GM19239 (cell line): ENCODE data around the gene DNAJB8.

Experiments
- DNase-seq: peaks from one replicate; pipeline ENCODE4 v3.0.0; 2011; ENCODE audit warnings: low spot score; ENCODE audit not compliant: insufficient read length
- FAIRE-seq: peaks from 2 replicates; lab custom pipeline; 2011; peaks lifted over from hg19 to GRCh38; lab: Jason Lieb, UNC

DNAJB8 gene

DNA sequence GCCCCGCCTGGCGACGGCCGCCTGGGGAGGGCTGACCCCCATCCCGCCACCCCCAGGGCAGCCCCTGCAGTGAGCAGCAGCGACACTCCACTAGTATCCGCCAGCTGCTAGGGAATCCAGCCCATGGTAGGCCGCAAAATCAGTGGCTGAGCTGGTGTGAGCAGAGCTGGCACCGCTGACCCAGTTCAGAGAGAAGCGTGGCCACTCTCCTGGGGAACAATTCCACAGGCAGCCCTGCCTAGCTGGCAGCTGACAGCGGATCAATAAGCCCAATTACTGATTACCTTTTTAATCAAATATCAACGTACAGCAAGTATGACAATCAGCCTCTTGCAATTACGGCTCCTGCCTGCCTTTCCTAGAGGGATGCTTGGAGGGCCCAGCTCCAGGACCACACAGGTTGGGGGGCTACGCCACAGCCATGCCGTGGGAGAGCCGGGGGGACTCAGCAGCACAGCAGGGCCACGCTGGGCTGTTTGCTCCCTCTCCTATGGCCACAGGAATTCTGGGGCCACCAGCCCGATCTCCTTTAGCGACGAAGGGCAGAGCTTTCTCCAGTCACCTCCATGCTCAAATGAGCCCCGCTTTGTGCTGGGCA, 13.9 kb downstream of the DNAJB8 start:
- DNase-seq (no peak), FAIRE-seq (no peak)

GRCh38 chr3:128452120-128452519, 14.6 kb downstream of the DNAJB8 start:
- DNase-seq (no peak), FAIRE-seq (no peak)

DNA sequence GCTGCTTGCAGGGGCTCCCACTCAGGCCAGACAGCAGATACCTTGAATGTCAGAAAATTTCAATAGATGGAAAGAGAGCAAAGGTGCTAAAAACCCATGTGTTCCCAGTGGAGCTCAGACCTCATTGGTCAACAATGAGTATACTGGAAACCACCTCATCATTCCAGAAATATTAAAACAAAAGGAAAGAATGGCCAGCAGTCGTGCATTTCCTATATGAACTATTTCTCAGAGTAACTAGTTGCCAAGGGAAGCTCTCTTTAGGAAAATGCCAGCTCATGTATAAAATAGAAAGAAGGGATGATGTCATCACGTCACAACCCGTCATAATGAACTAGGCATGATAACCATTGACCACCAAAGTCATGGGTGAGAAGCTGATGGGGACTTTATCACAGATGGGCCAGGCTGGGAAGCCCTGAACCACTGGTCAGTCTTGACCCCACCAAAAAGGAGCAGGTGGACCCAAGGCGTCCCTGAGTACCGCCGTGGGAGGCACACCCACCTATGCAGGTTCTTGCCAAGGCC, 17.5 kb downstream of the DNAJB8 start:
- DNase-seq (no peak), FAIRE-seq (no peak)

- FAIRE-seq, result no peak
- no peak for DNase-seq
These were observed 18.2 kb downstream of the DNAJB8 start for GRCh38 chr3:128448491-128448890.

DNA sequence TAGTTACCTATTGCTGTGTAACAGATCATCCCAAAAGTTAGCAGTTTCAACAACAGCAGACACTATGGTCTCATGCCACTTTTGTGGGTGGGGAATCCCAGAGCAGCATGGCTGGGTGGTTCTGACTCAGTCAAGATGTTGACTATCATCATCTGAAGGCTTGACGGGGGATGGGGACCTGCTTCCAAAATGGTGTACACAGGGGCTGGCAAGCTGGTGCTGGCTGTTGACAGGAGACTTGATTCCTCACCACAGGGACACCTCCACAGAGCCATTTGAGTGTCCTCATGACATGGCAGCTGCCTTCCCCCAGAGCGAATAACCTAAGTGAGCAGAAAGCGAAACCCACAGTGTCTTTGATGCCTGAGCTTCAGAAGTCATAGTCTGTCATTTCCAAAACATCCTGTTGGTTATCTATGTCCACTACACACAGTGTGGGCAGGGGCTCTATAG, 19.1 kb downstream of the DNAJB8 start:
- no peak for DNase-seq
- peak; percentile 47 for FAIRE-seq

GRCh38 chr3:128446821-128447220, 19.9 kb downstream of the DNAJB8 start:
- DNase-seq (no peak), FAIRE-seq (no peak)

GRCh38 chr3:128445357-128445756, 21.3 kb downstream of the DNAJB8 start:
- DNase-seq (no peak), FAIRE-seq (no peak)

GRCh38 chr3:128443771-128444170, 22.9 kb downstream of the DNAJB8 start:
- no peak for DNase-seq
- no peak for FAIRE-seq

DNA sequence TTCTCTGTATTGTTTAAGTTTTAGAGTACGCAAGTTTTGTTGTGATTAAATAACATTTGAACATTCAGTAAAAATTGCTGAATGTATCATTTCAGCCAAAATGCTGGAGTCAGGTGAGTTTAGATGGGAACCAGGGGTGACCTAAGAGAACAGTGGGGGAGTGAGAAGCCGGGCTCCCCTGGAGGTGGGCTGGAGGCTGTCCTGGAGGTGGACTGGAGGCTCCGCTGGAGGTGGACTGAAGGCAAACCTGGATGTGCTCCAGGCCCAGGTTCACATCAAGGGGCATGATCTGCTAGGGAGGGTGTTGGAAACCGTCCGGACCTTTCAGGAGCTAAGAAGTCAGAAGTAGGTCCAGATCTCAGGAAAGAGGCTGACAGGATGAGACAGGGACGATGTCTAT, 23.7 kb downstream of the DNAJB8 start:
- FAIRE-seq (no peak), DNase-seq (no peak)

GRCh38 chr3:128442070-128442469, 24.6 kb downstream of the DNAJB8 start:
- DNase-seq (no peak), FAIRE-seq (no peak)

DNA sequence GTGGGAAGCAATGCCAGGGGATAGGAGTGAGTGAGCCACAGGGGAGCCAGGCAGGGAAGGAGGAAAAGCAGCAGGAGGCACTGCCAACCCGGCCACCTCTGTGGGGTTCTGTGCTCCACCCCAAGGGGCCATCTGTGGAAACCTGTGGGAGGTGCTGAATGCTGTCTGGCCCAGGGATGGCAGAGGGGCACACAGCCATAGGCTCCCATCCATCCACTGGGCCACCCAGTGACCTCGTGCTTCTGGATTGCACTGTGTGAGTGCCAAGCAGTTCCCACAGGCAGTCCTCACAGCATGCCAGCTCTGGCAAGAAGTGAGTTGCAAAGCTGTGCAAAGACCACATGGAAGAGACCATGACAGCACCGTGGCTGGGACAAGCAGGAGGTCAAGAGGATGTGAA, 27.5 kb downstream of the DNAJB8 start:
- DNase-seq, result no peak
- FAIRE-seq, result no peak

DNA sequence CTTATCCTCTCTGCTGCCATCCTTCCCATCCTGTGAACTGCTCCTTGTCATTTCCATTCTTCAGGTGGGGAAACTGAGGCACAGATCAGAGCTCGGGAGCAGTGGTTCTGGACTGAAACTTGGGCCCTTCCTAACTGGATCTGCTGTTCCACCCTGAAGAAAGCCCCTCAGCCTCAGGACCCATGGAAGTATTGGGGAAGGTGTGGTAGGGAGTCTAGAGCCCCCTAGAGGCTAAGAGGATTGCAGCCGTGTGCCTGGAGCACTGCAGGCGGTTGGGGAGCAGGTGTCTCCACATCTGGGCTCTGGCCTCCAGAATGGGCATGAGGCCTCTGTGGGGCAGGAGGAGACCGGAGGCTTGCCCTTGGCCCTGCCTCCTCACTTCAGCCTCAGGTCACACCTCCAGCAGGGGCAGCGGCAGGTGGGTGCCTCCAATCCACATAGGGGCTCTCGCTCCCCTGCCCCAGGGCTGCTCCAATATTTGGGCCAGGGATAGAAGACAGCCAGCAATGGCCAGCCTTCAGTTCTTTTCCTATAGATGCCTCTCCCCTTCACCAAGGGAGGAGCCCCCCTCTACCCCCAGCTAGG, 28.1 kb downstream of the DNAJB8 start:
- no peak for FAIRE-seq

DNA sequence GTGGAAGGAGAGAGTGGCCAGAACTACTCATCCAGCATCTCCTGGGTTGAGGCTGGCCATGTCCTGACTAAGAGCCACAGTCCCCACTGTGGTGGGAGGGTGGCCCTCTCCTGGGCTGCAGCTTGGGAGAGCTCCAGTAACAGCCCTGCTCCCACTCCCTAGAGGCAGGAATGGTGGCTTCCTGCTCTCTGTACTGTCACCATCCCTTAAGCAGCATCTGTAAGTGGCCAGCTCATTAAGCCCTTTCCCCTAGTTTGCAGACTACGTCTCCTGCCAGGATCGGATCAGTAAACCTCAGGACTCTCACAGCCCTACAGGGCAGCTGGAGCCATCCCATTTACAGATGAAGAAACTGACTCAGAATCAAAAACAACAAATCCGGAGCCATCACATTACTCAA, 30.5 kb downstream of the DNAJB8 start:
- no peak for DNase-seq
- no peak for FAIRE-seq

More for the DNA sequence above, 28.1 kb downstream of the DNAJB8 start:
- DNase-seq, result no peak

DNA sequence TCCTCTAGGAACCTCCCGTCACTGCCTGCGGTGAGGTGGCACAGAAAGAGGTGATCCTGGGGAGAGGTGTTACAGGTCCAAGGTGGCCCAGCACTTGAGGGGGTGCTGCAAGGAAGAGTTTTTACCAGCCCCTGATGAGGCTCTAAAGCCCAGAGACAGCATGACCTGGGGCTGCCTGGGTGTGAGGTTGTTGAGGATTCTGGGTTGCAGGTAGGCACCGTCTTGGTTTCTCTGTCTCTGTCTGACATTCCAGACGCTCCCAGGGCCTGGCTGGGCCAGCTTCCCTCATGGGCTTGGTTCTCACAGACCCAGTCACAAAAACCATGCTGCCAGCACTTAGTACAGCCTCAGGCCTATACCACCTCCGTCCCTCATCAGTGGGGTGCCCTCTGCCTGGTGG, 31.1 kb downstream of the DNAJB8 start:
- DNase-seq (no peak), FAIRE-seq (no peak)

DNA sequence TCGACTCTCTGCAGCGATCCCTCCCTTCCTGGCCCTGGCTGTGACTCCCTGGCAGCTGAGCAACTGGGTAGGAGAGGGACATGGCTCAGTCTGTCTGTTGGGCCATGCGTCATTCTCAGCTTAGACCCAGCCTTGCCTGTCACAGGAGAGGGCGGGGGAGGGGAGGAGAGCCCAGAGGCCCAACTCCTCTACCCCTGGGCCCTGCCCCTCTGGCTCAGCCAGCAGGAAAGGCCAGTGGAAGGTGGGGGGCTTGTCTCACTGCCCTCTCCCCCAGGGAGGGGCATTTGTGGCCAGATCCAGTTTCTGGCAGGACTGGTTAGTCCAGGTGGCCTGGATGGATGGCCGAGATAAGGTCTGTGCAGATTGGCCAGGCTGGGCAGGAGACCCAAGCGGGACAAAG, 31.6 kb downstream of the DNAJB8 start:
- no peak for FAIRE-seq

GRCh38 chr3:128434524-128434923, 32.2 kb downstream of the DNAJB8 start:
- DNase-seq, result no peak
- FAIRE-seq, result no peak

More for the DNA sequence above, 31.6 kb downstream of the DNAJB8 start:
- DNase-seq, result no peak

DNA sequence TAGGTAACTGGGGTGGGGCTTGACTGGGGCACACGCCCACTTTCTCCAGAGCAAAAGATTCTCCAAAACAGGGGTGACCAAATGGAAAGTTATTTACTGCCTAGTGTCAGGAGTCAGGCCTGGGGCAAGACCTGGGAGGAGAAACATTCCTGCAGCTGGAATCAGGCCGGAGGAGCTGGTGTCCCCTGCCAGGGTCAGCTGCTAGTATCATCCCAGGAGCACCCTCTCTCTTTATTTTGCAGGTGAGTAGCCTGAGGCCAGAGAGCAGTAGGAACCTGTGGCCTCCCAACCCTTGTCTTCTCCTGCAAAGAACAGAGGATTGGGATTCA, 32.9 kb downstream of the DNAJB8 start:
- no peak for DNase-seq
- no peak for FAIRE-seq

DNA sequence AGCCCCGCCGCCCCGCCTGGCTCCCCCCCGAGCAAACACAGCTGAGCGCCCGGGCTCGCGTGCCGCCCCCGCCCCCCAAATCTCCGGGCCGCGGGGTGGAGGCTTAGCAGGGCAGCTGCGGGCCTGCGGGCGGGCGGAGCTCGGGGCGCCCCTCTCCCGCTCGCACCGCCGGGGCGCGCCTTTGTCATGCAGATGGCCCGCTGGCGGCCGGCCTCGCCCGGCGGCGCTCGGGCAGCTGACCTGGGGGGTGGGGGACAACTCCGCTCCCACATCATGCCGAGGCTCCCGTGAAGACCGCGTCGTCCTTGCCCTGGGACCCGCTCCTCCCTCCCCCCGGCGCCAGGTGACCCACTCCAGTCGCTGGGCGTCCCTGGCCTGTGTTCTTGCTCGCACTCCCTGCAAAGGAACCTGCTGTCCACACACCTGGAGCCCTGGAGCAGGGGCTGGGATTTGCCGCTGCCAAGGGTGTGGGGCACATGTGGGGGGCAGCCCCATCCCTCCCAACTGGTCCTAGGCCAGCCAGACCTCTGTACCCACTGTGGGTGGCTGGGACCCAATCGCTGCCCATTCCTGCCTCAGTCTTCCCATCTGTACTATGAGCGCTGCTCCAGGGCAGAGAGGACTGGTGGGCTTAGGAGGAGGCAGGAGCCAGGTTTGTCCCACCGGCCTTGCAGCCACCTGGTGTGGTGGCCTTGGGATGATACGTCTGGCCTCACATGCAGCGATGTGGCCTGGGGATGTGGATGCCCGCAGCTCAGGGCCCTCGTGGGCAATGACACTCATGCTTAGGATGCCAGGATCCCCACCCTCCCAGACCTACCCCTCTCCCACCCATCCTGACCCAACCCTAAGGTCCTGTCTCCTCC, 33.5 kb downstream of the DNAJB8 start:
- no peak for DNase-seq
- FAIRE-seq, result no peak

- FAIRE-seq (no peak), DNase-seq (no peak)
These were observed 34.3 kb downstream of the DNAJB8 start for GRCh38 chr3:128432301-128432970.

- DNase-seq (no peak), FAIRE-seq (no peak)
These were observed 34.8 kb downstream of the DNAJB8 start for GRCh38 chr3:128431803-128432300.
